Type B pancreatic cell (in vitro differentiated cells): Measurements from ENCODE around the gene PTTG1IP2. TPM values are rescaled to one million over a fixed set of nuclear protein-coding genes. Genes with fewer than 3 reads are reported as not detected.

ENCODE experiments used
- DNase-seq: peaks from one replicate; pipeline ENCODE4 v3.0.0; 2021; ENCODE audit warnings: mixed read lengths; ENCODE audit not compliant: unreplicated experiment; ENCODE audit errors: extremely low spot score
- H3K27ac Mint-ChIP-seq: 2 replicates; pipeline ENCODE4 v1.8.0; 2021; ENCODE audit warnings: mild to moderate bottlenecking, mixed read lengths
- H3K27me3 Mint-ChIP-seq: 2 replicates; pipeline ENCODE4 v1.8.0; 2021; ENCODE audit warnings: mixed read lengths
- H3K36me3 Mint-ChIP-seq: 2 replicates; pipeline ENCODE4 v1.8.0; 2021; ENCODE audit warnings: mixed read lengths
- H3K4me1 Mint-ChIP-seq: one replicate; pipeline ENCODE4 v1.8.0; 2021; ENCODE audit warnings: mixed read lengths; ENCODE audit not compliant: unreplicated experiment
- H3K4me3 Mint-ChIP-seq: 2 replicates; pipeline ENCODE4 v1.8.0; 2021; ENCODE audit warnings: mild to moderate bottlenecking, mixed read lengths
- H3K9me3 Mint-ChIP-seq: 2 replicates; pipeline ENCODE4 v1.8.0; 2021; ENCODE audit warnings: mixed read lengths
- total RNA-seq: library from RNA; stranded (reverse); gene quantifications from 2 replicates; pipeline ENCODE4 v1.2.1, GENCODE V29; 2021; ENCODE audit warnings: low replicate concordance
- TF ChIP-seq, protein P1 (sequence below): fragments of 200-600 bp; sonication (generic); conservative IDR thresholded peaks from 2 replicates; pipeline ENCODE4 v1.5.0; 2021; ENCODE audit warnings: antibody characterized with exemption, mild to moderate bottlenecking

PTTG1IP2 gene
- total RNA-seq, 1 donor from 2014 or later = not detected

GRCh38 chr7:90502539-90502938, 33.1 kb downstream of the PTTG1IP2 start:
- H3K9me3 Mint-ChIP-seq = no peaks in the 10 kb centered on the region
- no peak for DNase-seq
- H3K27ac Mint-ChIP-seq = no peak overlapping the region
- no peaks in the 10 kb centered on the region for H3K4me1 Mint-ChIP-seq
- H3K27me3 Mint-ChIP-seq = no peaks in the 10 kb centered on the region
- H3K36me3 Mint-ChIP-seq = no peaks in the 10 kb centered on the region
- TF ChIP-seq, protein P1, sequence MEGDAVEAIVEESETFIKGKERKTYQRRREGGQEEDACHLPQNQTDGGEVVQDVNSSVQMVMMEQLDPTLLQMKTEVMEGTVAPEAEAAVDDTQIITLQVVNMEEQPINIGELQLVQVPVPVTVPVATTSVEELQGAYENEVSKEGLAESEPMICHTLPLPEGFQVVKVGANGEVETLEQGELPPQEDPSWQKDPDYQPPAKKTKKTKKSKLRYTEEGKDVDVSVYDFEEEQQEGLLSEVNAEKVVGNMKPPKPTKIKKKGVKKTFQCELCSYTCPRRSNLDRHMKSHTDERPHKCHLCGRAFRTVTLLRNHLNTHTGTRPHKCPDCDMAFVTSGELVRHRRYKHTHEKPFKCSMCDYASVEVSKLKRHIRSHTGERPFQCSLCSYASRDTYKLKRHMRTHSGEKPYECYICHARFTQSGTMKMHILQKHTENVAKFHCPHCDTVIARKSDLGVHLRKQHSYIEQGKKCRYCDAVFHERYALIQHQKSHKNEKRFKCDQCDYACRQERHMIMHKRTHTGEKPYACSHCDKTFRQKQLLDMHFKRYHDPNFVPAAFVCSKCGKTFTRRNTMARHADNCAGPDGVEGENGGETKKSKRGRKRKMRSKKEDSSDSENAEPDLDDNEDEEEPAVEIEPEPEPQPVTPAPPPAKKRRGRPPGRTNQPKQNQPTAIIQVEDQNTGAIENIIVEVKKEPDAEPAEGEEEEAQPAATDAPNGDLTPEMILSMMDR = no peak
- no peak overlapping the region for H3K4me3 Mint-ChIP-seq

- TF ChIP-seq, protein P1 = no peak
Observed at GRCh38 chr7:90503367-90503766, 33.9 kb downstream of the PTTG1IP2 start.

GRCh38 chr7:90507692-90508091, 38.3 kb downstream of the PTTG1IP2 start:
- TF ChIP-seq, protein P1 = no peak
- no peak for DNase-seq
- Mint-ChIP-seq H3K27ac (no peak overlapping the region), H3K4me1 (no peaks in the 10 kb centered on the region), H3K27me3 (peaks cover 5% of the 10 kb centered on the region), H3K4me3 (no peak overlapping the region), H3K36me3 (no peaks in the 10 kb centered on the region), H3K9me3 (no peaks in the 10 kb centered on the region)

More at GRCh38 chr7:90503367-90503766, 33.9 kb downstream of the PTTG1IP2 start:
- no peak for DNase-seq
- no peaks in the 10 kb centered on the region for H3K36me3 Mint-ChIP-seq
- H3K4me3 Mint-ChIP-seq = no peak overlapping the region
- H3K4me1 Mint-ChIP-seq = no peaks in the 10 kb centered on the region
- no peak overlapping the region for H3K27ac Mint-ChIP-seq
- H3K9me3 Mint-ChIP-seq = no peaks in the 10 kb centered on the region
- H3K27me3 Mint-ChIP-seq = no peaks in the 10 kb centered on the region

GRCh38 chr7:90511776-90512175, 42.3 kb downstream of the PTTG1IP2 start:
- no peak overlapping the region for H3K27ac Mint-ChIP-seq
- no peaks in the 10 kb centered on the region for H3K9me3 Mint-ChIP-seq
- peaks cover 5% of the 10 kb centered on the region for H3K27me3 Mint-ChIP-seq
- H3K4me1 Mint-ChIP-seq = no peaks in the 10 kb centered on the region
- H3K4me3 Mint-ChIP-seq = no peak overlapping the region
- H3K36me3 Mint-ChIP-seq = no peaks in the 10 kb centered on the region
- TF ChIP-seq, protein P1 = no peak
- DNase-seq = no peak

GRCh38 chr7:90512821-90513254, 43.4 kb downstream of the PTTG1IP2 start:
- DNase-seq = no peak
- H3K27me3 Mint-ChIP-seq = peaks cover 5% of the 10 kb centered on the region
- H3K27ac Mint-ChIP-seq = no peak overlapping the region
- H3K36me3 Mint-ChIP-seq = no peaks in the 10 kb centered on the region
- TF ChIP-seq, protein P1 = no peak
- H3K4me3 Mint-ChIP-seq = no peak overlapping the region
- H3K9me3 Mint-ChIP-seq = no peaks in the 10 kb centered on the region
- no peaks in the 10 kb centered on the region for H3K4me1 Mint-ChIP-seq

DNA sequence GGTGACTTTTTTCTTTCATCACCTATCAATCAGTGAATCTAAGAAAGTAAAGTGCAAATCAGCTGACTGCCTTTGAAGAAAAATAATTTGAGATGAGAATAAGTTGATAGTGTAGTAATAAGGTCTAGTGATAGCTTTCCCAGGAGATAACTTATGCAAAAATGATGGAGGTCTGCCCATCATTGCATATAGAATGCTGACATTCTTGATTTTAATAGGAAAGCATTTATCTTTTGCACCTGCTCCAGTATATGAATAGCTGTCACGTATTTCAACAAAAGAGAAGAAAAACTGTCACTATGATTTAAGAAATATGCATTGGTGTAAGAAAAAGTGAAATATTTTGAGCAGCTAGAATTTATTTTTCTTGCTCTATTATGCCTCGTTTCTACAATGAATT, 46.8 kb downstream of the PTTG1IP2 start:
- DNase-seq = no peak
- Mint-ChIP-seq H3K36me3 (no peaks in the 10 kb centered on the region), H3K4me1 (no peaks in the 10 kb centered on the region), H3K4me3 (no peak overlapping the region), H3K9me3 (no peaks in the 10 kb centered on the region), H3K27ac (no peak overlapping the region), H3K27me3 (no peaks in the 10 kb centered on the region)
- TF ChIP-seq, protein P1 = no peak
